Fibroblast of lung (primary cell): Measurements from ENCODE around the gene HDAC4. TPM values are rescaled to one million over a fixed set of nuclear protein-coding genes. Genes with fewer than 3 reads are reported as not detected.

Experiments
- DNase-seq, 2 donors: peaks; one replicate each; pipeline versions ENCODE4 v3.0.0 to v3.0.0-alpha.2; 2010; ENCODE audit warnings: low read depth in 2 of 2
- H2AFZ ChIP-seq: 2 replicates; pipeline ENCODE4 v1.5.1; 2012; ENCODE audit warnings: low read length, control low read depth, inconsistent platforms
- H3K27ac ChIP-seq: 2 replicates; pipeline ENCODE4 v1.5.1; 2011; ENCODE audit warnings: low read length, control low read depth; ENCODE audit not compliant: insufficient read depth
- H3K27me3 ChIP-seq: 2 replicates; pipeline ENCODE4 v1.5.1; 2011; ENCODE audit warnings: mild to moderate bottlenecking, low read length; ENCODE audit not compliant: control insufficient read depth, insufficient read depth
- H3K36me3 ChIP-seq: 2 replicates; pipeline ENCODE4 v1.5.1; 2011; ENCODE audit warnings: low read length; ENCODE audit not compliant: control insufficient read depth, insufficient read depth
- H3K4me1 ChIP-seq: 2 replicates; pipeline ENCODE4 v1.5.1; 2011; ENCODE audit warnings: low read length; ENCODE audit not compliant: control insufficient read depth, insufficient read depth; ENCODE audit errors: extremely low read depth
- H3K4me2 ChIP-seq: 2 replicates; pipeline ENCODE4 v1.5.1; 2011; ENCODE audit warnings: low read length, control low read depth; ENCODE audit not compliant: insufficient read depth; ENCODE audit errors: extremely low read depth
- H3K4me3 ChIP-seq, 4 experiments: fragments of 200-600 bp in 1 of 4; sonication (generic) in 1 of 4; replicated peaks in 1 of 4; 2 replicates each; pipeline ENCODE4 v1.5.1; 2011 to 2016; ENCODE audit warnings: low read length in 4 of 4, low read depth in 3 of 4, mild to moderate bottlenecking in 3 of 4, control low read depth in 2 of 4, inconsistent platforms in 1 of 4, mixed read lengths in 1 of 4; ENCODE audit not compliant: insufficient read depth in 1 of 4; ENCODE audit errors: control extremely low read depth in 1 of 4
- H3K79me2 ChIP-seq: 2 replicates; pipeline ENCODE4 v1.5.1; 2012; ENCODE audit warnings: mild to moderate bottlenecking, low read length, inconsistent platforms; ENCODE audit not compliant: control insufficient read depth, insufficient read depth
- H3K9ac ChIP-seq: 2 replicates; pipeline ENCODE4 v1.5.1; 2011; ENCODE audit warnings: mild to moderate bottlenecking, low read length, control low read depth; ENCODE audit not compliant: insufficient read depth
- H3K9me3 ChIP-seq: 2 replicates; pipeline ENCODE4 v1.5.1; 2012; ENCODE audit warnings: low read depth, low read length; ENCODE audit not compliant: control insufficient read depth, insufficient read depth
- H4K20me1 ChIP-seq: 2 replicates; pipeline ENCODE4 v1.5.1; 2011; ENCODE audit warnings: low read length; ENCODE audit not compliant: control insufficient read depth, insufficient read depth; ENCODE audit errors: extremely low read depth
- CTCF ChIP-seq, 2 donors: IDR thresholded peaks in 1 of 2; conservative IDR thresholded peaks in 1 of 2; 1 replicate in 1 of 2; 2 replicates in 1 of 2; pipeline ENCODE4 v1.5.1; 2011 to 2012; ENCODE audit warnings: low read length in 2 of 2, control low read depth in 1 of 2, inconsistent platforms in 1 of 2, low read depth in 1 of 2, mild to moderate bottlenecking in 1 of 2
- EZH2 ChIP-seq: IDR thresholded peaks from 2 replicates; pipeline ENCODE4 v1.5.1; 2012; ENCODE audit warnings: low read length, control low read depth, mild to moderate bottlenecking; ENCODE audit errors: missing control alignments
- polyA plus RNA-seq, 2 donors: library from polyadenylated mRNA; depleted of rRNA in 1 of 2; stranded (reverse) in 1 of 2; unstranded in 1 of 2; fragments of >200 nt; gene quantifications; 2 replicates each; pipeline ENCODE4 v1.2.1, GENCODE V29; 2011 to 2012; ENCODE audit warnings: missing spikeins in 1 of 2
- total RNA-seq: library from RNA; depleted of rRNA; stranded (reverse); fragments of >200 nt; gene quantifications from 2 replicates; pipeline ENCODE4 v1.2.1, GENCODE V29; 2014

The HDAC4 gene
- total and polyA plus RNA-seq, 2 donors (not counting 1 experiment from before 2014, with no cell fraction given): 7.4 to 19.8 TPM

DNA sequence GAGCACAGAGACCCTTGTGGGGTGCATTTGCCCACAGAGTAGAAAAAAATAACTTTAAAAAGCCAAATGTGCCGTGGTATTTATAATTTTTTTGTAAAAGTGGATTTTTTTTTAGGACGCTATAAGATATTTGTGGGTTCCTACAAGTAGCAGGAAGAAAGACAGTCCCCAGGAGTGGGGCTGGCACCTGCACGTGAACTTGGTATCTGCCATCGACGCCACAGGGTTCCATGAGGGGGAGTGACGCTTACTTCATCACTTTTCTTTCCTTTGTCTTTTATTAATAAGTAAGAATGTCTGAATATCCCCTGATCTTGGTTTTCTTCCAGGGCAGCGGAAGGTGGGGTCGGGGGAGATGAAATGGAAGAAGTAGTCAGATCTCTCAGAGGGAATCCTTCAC lies 345.9 kb downstream of the HDAC4 start:
- H3K9me3 ChIP-seq: no peaks in the 10 kb centered on the region
- no peaks in the 10 kb centered on the region for H3K79me2 ChIP-seq
- no peaks in the 10 kb centered on the region for H3K4me1 ChIP-seq
- H3K9ac ChIP-seq: no peak overlapping the region
- no peak for DNase-seq
- H3K36me3 ChIP-seq: peaks cover 6% of the 10 kb centered on the region
- H4K20me1 ChIP-seq: no peaks in the 10 kb centered on the region
- no peak overlapping the region for H3K4me3 ChIP-seq
- H2AFZ ChIP-seq: no peak overlapping the region
- H3K27ac ChIP-seq: no peak overlapping the region
- H3K4me2 ChIP-seq: no peak overlapping the region
- TF ChIP-seq EZH2 (no peak), CTCF (conservative IDR thresholded peaks at IDR 0.05 in 1 of 2, IDR thresholded peaks at IDR 0.05 in 1 of 2; ENCODE audit: low read depth in 1 of 2, low read length in 2 of 2) (no peak)
- no peaks in the 10 kb centered on the region for H3K27me3 ChIP-seq

- H3K79me2 ChIP-seq: no peaks in the 10 kb centered on the region
- no peaks in the 10 kb centered on the region for H3K9me3 ChIP-seq
- H3K9ac ChIP-seq: no peak overlapping the region
- H3K4me3 ChIP-seq: no peak overlapping the region
- TF ChIP-seq CTCF (conservative IDR thresholded peaks at IDR 0.05 in 1 of 2, IDR thresholded peaks at IDR 0.05 in 1 of 2; ENCODE audit: low read depth in 1 of 2, low read length in 2 of 2) (no peak), EZH2 (no peak)
- H3K4me1 ChIP-seq: no peaks in the 10 kb centered on the region
- no peak overlapping the region for H3K27ac ChIP-seq
- no peaks in the 10 kb centered on the region for H4K20me1 ChIP-seq
- no peak overlapping the region for H3K4me2 ChIP-seq
- peaks cover 6% of the 10 kb centered on the region for H3K36me3 ChIP-seq
- H3K27me3 ChIP-seq: no peaks in the 10 kb centered on the region
- DNase-seq: no peak
- no peak overlapping the region for H2AFZ ChIP-seq
These were observed 346.9 kb downstream of the HDAC4 start for GRCh38 chr2:239053801-239054503.

DNA sequence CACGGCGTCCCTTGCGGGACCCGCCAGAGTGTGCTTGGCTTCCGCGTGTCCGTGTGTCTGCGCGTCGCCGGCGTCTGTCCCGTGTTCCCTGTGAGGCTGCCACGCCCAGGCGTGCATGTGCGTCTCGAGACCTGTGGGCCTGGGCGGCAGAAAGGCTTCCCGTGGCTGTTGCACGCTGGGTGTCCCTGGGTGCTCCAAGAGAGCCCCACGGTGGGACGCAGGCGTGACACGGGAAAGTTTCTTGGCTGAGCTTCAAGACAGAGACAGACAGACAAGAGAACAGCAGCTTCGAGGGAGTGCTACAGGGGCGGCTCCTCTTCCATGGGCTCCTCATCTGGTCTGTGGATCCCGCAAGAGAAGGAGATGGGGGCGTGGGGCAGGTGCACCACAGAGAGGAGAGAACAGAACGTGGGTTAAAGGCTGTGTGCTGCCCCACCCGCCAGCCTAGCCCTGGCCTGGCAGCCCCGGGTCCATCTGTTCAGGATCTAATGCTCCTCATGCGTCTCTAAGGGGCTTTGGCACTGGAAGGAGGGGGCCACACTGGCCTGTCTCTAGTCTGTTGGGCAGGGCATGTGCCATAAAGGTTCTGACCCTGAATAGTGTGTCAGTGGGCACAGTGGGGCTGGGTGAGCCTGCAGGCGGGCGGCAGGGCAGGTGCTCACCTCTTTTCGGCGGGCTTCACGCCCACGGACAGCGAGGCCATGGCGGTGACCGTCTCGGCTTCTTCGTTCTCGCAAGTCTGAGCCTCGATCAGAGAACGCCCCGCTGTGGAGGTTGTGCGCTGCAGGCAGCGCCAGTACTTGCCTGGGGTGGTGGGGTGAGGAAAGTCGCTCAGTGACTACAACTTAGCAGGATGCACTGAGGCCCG lies 347.8 kb downstream of the HDAC4 start:
- H3K27ac ChIP-seq: no peak overlapping the region
- H3K9me3 ChIP-seq: no peaks in the 10 kb centered on the region
- H3K79me2 ChIP-seq: no peaks in the 10 kb centered on the region
- no peaks in the 10 kb centered on the region for H3K27me3 ChIP-seq
- TF ChIP-seq EZH2 (no peak), CTCF (conservative IDR thresholded peaks at IDR 0.05 in 1 of 2, IDR thresholded peaks at IDR 0.05 in 1 of 2; ENCODE audit: low read depth in 1 of 2, low read length in 2 of 2) (no peak)
- H3K4me2 ChIP-seq: no peak overlapping the region
- no peak overlapping the region for H3K9ac ChIP-seq
- H3K4me1 ChIP-seq: no peaks in the 10 kb centered on the region
- H3K4me3 ChIP-seq: no peak overlapping the region
- no peak overlapping the region for H2AFZ ChIP-seq
- H4K20me1 ChIP-seq: no peaks in the 10 kb centered on the region
- no peak for DNase-seq
- H3K36me3 ChIP-seq: peaks cover 6% of the 10 kb centered on the region
